ENCODE data around the gene SENP1.

Gene SENP1

DNA sequence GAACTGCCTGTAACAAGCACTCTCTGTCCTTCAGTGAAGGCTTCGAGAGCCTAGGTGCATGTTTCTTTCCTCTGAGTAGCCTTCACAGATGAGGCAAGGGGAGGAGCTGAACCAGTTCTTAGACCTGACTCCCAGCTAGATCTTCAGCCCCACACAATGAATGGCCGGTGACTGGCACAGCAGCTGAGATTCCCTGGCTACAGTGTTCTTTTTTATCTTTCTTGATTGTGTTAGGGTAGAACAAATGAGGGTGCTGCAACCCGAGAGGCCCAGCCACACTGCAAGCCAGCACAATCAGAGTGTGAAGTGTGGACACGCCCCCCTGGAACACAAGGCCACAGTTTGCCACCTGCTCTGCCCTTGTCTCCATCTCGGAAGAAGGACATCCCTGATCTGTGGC is 82.5 kb downstream of the SENP1 start:
- DNase-seq (ENCODE audit: low read depth, low spot score): no peak

GRCh38 chr12:48022676-48023385 is 83.0 kb downstream of the SENP1 start:
- Histone ChIP-seq H3K4me3 (ENCODE audit: insufficient read length, low read depth) (no peak overlapping the region), H3K9me3 (ENCODE audit: insufficient read depth, low read length) (no peaks in the 10 kb centered on the region), H3K27me3 (ENCODE audit: insufficient read depth, insufficient read length) (peaks cover 90% of the 10 kb centered on the region), H3K36me3 (ENCODE audit: insufficient read depth, insufficient read length, low read length) (no peaks in the 10 kb centered on the region), H3K4me1 (ENCODE audit: insufficient read depth, insufficient read length) (peaks cover 33% of the 10 kb centered on the region), H3K9ac (ENCODE audit: insufficient read length, low read depth) (no peak overlapping the region)
- no peak for TF ChIP-seq ZNF274 (IDR thresholded peaks at IDR 0.05; ENCODE audit: low read depth, low read length)
- no peak for TF ChIP-seq YY1 (IDR thresholded peaks at IDR 0.05; ENCODE audit: insufficient read depth, insufficient read length)
- TF ChIP-seq SUZ12 (IDR thresholded peaks at IDR 0.05; ENCODE audit: extremely low read depth, insufficient read depth, insufficient read length): no peak
- no peak for DNase-seq (ENCODE audit: low read depth, low spot score)

More for the DNA sequence above, 82.5 kb downstream of the SENP1 start:
- no peak for TF ChIP-seq ZNF274 (IDR thresholded peaks at IDR 0.05; ENCODE audit: low read depth, low read length)
- Histone ChIP-seq H3K9ac (ENCODE audit: insufficient read length, low read depth) (no peak overlapping the region), H3K27me3 (ENCODE audit: insufficient read depth, insufficient read length) (peaks cover 90% of the 10 kb centered on the region), H3K9me3 (ENCODE audit: insufficient read depth, low read length) (no peaks in the 10 kb centered on the region), H3K36me3 (ENCODE audit: insufficient read depth, insufficient read length, low read length) (no peaks in the 10 kb centered on the region), H3K4me3 (ENCODE audit: insufficient read length, low read depth) (no peak overlapping the region), H3K4me1 (ENCODE audit: insufficient read depth, insufficient read length) (peaks cover 35% of the 10 kb centered on the region)

DNA sequence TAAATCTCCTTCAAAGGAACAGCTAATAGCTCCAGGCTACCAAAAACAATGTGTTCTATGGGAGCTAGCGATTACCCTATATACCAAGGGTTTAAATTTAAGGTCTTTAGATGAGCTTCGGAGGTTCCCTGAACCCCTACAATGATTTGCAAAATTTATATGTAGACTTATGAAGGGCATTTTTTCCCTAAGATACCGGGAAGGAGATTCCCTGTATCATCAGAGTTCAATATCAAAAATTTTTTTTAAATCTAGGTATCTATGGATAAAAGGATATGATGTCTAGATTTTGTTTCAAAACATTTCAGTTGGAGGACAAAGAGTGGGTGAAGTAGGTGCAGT is 83.7 kb downstream of the SENP1 start:
- no peak for DNase-seq (ENCODE audit: low read depth, low spot score)
- H3K27me3 ChIP-seq (ENCODE audit: insufficient read depth, insufficient read length): peaks cover 93% of the 10 kb centered on the region
- no peaks in the 10 kb centered on the region for H3K9me3 ChIP-seq (ENCODE audit: insufficient read depth, low read length)

GRCh38 chr12:48021485-48022179 is 84.2 kb downstream of the SENP1 start:
- H3K4me1 ChIP-seq (ENCODE audit: insufficient read depth, insufficient read length): peaks cover 29% of the 10 kb centered on the region

More for the DNA sequence above, 83.7 kb downstream of the SENP1 start:
- H3K36me3 ChIP-seq (ENCODE audit: insufficient read depth, insufficient read length, low read length): no peaks in the 10 kb centered on the region
- TF ChIP-seq YY1 (IDR thresholded peaks at IDR 0.05; ENCODE audit: insufficient read depth, insufficient read length) (no peak), ZNF274 (IDR thresholded peaks at IDR 0.05; ENCODE audit: low read depth, low read length) (no peak), SUZ12 (IDR thresholded peaks at IDR 0.05; ENCODE audit: extremely low read depth, insufficient read depth, insufficient read length) (no peak)
- peaks cover 33% of the 10 kb centered on the region for H3K4me1 ChIP-seq (ENCODE audit: insufficient read depth, insufficient read length)
- H3K9ac ChIP-seq (ENCODE audit: insufficient read length, low read depth): no peak overlapping the region
- no peak overlapping the region for H3K4me3 ChIP-seq (ENCODE audit: insufficient read length, low read depth)

GRCh38 chr12:48019639-48020265 is 86.1 kb downstream of the SENP1 start:
- Histone ChIP-seq H3K4me1 (ENCODE audit: insufficient read depth, insufficient read length) (peaks cover 17% of the 10 kb centered on the region), H3K27me3 (ENCODE audit: insufficient read depth, insufficient read length) (peaks cover 93% of the 10 kb centered on the region), H3K9me3 (ENCODE audit: insufficient read depth, low read length) (no peaks in the 10 kb centered on the region), H3K4me3 (ENCODE audit: insufficient read length, low read depth) (no peak overlapping the region), H3K36me3 (ENCODE audit: insufficient read depth, insufficient read length, low read length) (no peaks in the 10 kb centered on the region), H3K9ac (ENCODE audit: insufficient read length, low read depth) (no peak overlapping the region)
- no peak for TF ChIP-seq ZNF274 (IDR thresholded peaks at IDR 0.05; ENCODE audit: low read depth, low read length)
- TF ChIP-seq YY1 (IDR thresholded peaks at IDR 0.05; ENCODE audit: insufficient read depth, insufficient read length): no peak
- TF ChIP-seq SUZ12 (IDR thresholded peaks at IDR 0.05; ENCODE audit: extremely low read depth, insufficient read depth, insufficient read length): no peak
- no peak for DNase-seq (ENCODE audit: low read depth, low spot score)

More at GRCh38 chr12:48021485-48022179, 84.2 kb downstream of the SENP1 start:
- H3K27me3 ChIP-seq (ENCODE audit: insufficient read depth, insufficient read length): peaks cover 93% of the 10 kb centered on the region
- peak; percentile 95 for DNase-seq (ENCODE audit: low read depth, low spot score)
- TF ChIP-seq ZNF274 (IDR thresholded peaks at IDR 0.05; ENCODE audit: low read depth, low read length) (no peak), SUZ12 (IDR thresholded peaks at IDR 0.05; ENCODE audit: extremely low read depth, insufficient read depth, insufficient read length) (peak; percentile 59), YY1 (IDR thresholded peaks at IDR 0.05; ENCODE audit: insufficient read depth, insufficient read length) (peak; percentile 68)
- H3K9me3 ChIP-seq (ENCODE audit: insufficient read depth, low read length): no peaks in the 10 kb centered on the region
- H3K4me3 ChIP-seq (ENCODE audit: insufficient read length, low read depth): no peak overlapping the region
- H3K9ac ChIP-seq (ENCODE audit: insufficient read length, low read depth): no peak overlapping the region
- H3K36me3 ChIP-seq (ENCODE audit: insufficient read depth, insufficient read length, low read length): no peaks in the 10 kb centered on the region

DNA sequence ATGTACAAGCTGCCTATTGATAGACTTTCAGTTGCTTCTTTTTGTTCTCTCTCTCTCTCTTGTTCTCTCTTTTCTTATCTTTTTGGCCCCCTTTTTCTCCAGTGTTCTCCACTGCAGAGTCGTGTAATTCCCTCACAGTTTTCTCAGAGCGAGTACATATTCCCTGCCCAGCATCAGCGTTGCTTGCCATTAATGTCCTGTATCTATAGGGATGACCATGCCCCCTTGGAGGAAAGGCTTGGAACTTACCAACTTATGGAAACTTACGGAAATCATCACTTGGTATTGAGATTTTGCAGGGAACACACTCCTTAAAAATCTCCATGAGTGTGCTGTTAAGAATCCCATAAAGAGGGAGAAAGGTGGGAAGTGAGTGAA is 87.3 kb downstream of the SENP1 start:
- no peaks in the 10 kb centered on the region for H3K36me3 ChIP-seq (ENCODE audit: insufficient read depth, insufficient read length, low read length)
- H3K9me3 ChIP-seq (ENCODE audit: insufficient read depth, low read length): no peaks in the 10 kb centered on the region

More for the DNA sequence above, 87.3 kb downstream of the SENP1 start:
- no peak for DNase-seq (ENCODE audit: low read depth, low spot score)
- H3K27me3 ChIP-seq (ENCODE audit: insufficient read depth, insufficient read length): peaks cover 93% of the 10 kb centered on the region
- H3K4me1 ChIP-seq (ENCODE audit: insufficient read depth, insufficient read length): peaks cover 11% of the 10 kb centered on the region
- no peak overlapping the region for H3K9ac ChIP-seq (ENCODE audit: insufficient read length, low read depth)
- no peak overlapping the region for H3K4me3 ChIP-seq (ENCODE audit: insufficient read length, low read depth)
- TF ChIP-seq YY1 (IDR thresholded peaks at IDR 0.05; ENCODE audit: insufficient read depth, insufficient read length) (no peak), ZNF274 (IDR thresholded peaks at IDR 0.05; ENCODE audit: low read depth, low read length) (no peak), SUZ12 (IDR thresholded peaks at IDR 0.05; ENCODE audit: extremely low read depth, insufficient read depth, insufficient read length) (no peak)

Data from NT2/D1 (cell line).